GM23338 (cell line): ENCODE data around the gene NFIA. TPM values are rescaled to one million over a fixed set of nuclear protein-coding genes. Genes with fewer than 3 reads are reported as not detected.

Source experiments
- ATAC-seq: fragments of 200-7000 bp; cut with Tn5 transposase; 3 replicates; pipeline ENCODE4 v1.9.1; 2020
- DNase-seq: peaks from one replicate; pipeline ENCODE4 v3.0.0-alpha.2; 2015; ENCODE audit warnings: low spot score
- H2AFZ ChIP-seq: fragments of 200-600 bp; sonication (generic); 2 replicates; pipeline ENCODE4 v1.8.0; 2016; ENCODE audit warnings: antibody characterized with exemption, mild to moderate bottlenecking, moderate library complexity
- H3F3A ChIP-seq: fragments of 200-600 bp; sonication (generic); replicated peaks from 2 replicates; pipeline ENCODE4 v1.8.0; 2017; ENCODE audit warnings: antibody characterized with exemption, mixed run types, low read depth
- H3K27ac ChIP-seq: fragments of 200-600 bp; sonication (generic); 2 replicates; pipeline ENCODE4 v1.6.1; 2016; ENCODE audit warnings: low read depth
- H3K27me3 ChIP-seq: fragments of 200-600 bp; sonication (generic); 2 replicates; pipeline ENCODE4 v1.8.0; 2016; ENCODE audit warnings: mild to moderate bottlenecking, mixed run types, moderate library complexity; ENCODE audit not compliant: insufficient read depth
- H3K36me3 ChIP-seq: fragments of 200-600 bp; sonication (generic); 2 replicates; pipeline ENCODE4 v1.8.0; 2016; ENCODE audit warnings: mild to moderate bottlenecking; ENCODE audit not compliant: insufficient read depth
- H3K4me1 ChIP-seq: fragments of 200-600 bp; sonication (generic); 2 replicates; pipeline ENCODE4 v1.8.0; 2016; ENCODE audit warnings: mild to moderate bottlenecking, moderate library complexity; ENCODE audit not compliant: insufficient read depth
- H3K4me2 ChIP-seq: fragments of 200-600 bp; sonication (generic); 2 replicates; pipeline ENCODE4 v1.7.1; 2017; ENCODE audit warnings: mixed run types
- H3K4me3 ChIP-seq: fragments of 200-600 bp; sonication (generic); 2 replicates; pipeline ENCODE4 v1.6.1; 2016; ENCODE audit warnings: mixed run types
- H3K79me2 ChIP-seq: fragments of 200-600 bp; sonication (generic); replicated peaks from 2 replicates; pipeline ENCODE4 v1.8.0; 2017; ENCODE audit warnings: mild to moderate bottlenecking; ENCODE audit not compliant: insufficient read depth
- H3K9me2 ChIP-seq: fragments of 200-600 bp; sonication (generic); 2 replicates; pipeline ENCODE4 v1.8.0; 2017; ENCODE audit not compliant: insufficient read depth
- H4K20me1 ChIP-seq: fragments of 200-600 bp; sonication (generic); replicated peaks from 2 replicates; pipeline ENCODE4 v1.8.0; 2017; ENCODE audit warnings: mild to moderate bottlenecking; ENCODE audit not compliant: insufficient read depth
- H3K27ac Mint-ChIP-seq: 2 replicates; pipeline ENCODE4 v1.8.0; 2020; ENCODE audit warnings: inconsistent platforms, mild to moderate bottlenecking, moderate library complexity, mixed read lengths
- H3K27me3 Mint-ChIP-seq: 3 replicates; pipeline ENCODE4 v1.8.0; 2022; ENCODE audit warnings: low read depth, mild to moderate bottlenecking, moderate library complexity, mixed read lengths, inconsistent platforms; ENCODE audit not compliant: insufficient read depth, poor library complexity
- H3K36me3 Mint-ChIP-seq: 3 replicates; pipeline ENCODE4 v1.8.0; 2021; ENCODE audit warnings: low read depth, mild to moderate bottlenecking, inconsistent platforms, moderate library complexity, mixed read lengths
- H3K4me1 Mint-ChIP-seq: 3 replicates; pipeline ENCODE4 v1.8.0; 2020; ENCODE audit warnings: mild to moderate bottlenecking, inconsistent platforms, mixed read lengths
- H3K4me3 Mint-ChIP-seq: 3 replicates; pipeline ENCODE4 v1.8.0; 2021; ENCODE audit warnings: moderate library complexity, mild to moderate bottlenecking, inconsistent platforms, mixed read lengths
- H3K9me3 Mint-ChIP-seq: 3 replicates; pipeline ENCODE4 v1.8.0; 2020; ENCODE audit warnings: moderate library complexity, mild to moderate bottlenecking, inconsistent platforms, mixed read lengths
- ZNF331 ChIP-seq: fragments of 250-450 bp; sonication (Bioruptor Pico); IDR thresholded peaks from 2 replicates; pipeline ENCODE4 v1.5.0; 2020; ENCODE audit warnings: low read depth, mild to moderate bottlenecking, moderate library complexity
- polyA plus RNA-seq: library from polyadenylated mRNA; unstranded; fragments of >200 nt; fragmentation: Nextera tagmentation; extraction: Ambion mirVana; gene quantifications from 2 replicates; pipeline ENCODE4 v1.2.1, GENCODE V29; 2016
- total RNA-seq: library from RNA; depleted of rRNA; stranded (reverse); fragments of >200 nt; shearing (Covaris generic); gene quantifications from 2 replicates; pipeline ENCODE4 v1.2.3, GENCODE V29; 2014
- TF ChIP-seq, protein P1 (sequence below): fragments of 250-450 bp; sonication (Bioruptor Pico); IDR thresholded peaks from 2 replicates; pipeline ENCODE4 v1.5.0; 2020; ENCODE audit warnings: mild to moderate bottlenecking, moderate library complexity
- TF ChIP-seq, protein P2 (sequence below), 2 experiments: fragments of 200-600 bp in 1 of 2; sonication (generic) in 1 of 2; conservative IDR thresholded peaks; 2 replicates each; pipeline versions ENCODE4 v1.5.1 to v1.6.1; 2016 to 2017; ENCODE audit warnings: antibody characterized with exemption in 2 of 2, low read depth in 2 of 2, mild to moderate bottlenecking in 2 of 2, moderate library complexity in 1 of 2

The NFIA gene
- total and polyA plus RNA-seq, 2 experiments from 2014 or later, result 0.97 to 2.3 TPM

DNA sequence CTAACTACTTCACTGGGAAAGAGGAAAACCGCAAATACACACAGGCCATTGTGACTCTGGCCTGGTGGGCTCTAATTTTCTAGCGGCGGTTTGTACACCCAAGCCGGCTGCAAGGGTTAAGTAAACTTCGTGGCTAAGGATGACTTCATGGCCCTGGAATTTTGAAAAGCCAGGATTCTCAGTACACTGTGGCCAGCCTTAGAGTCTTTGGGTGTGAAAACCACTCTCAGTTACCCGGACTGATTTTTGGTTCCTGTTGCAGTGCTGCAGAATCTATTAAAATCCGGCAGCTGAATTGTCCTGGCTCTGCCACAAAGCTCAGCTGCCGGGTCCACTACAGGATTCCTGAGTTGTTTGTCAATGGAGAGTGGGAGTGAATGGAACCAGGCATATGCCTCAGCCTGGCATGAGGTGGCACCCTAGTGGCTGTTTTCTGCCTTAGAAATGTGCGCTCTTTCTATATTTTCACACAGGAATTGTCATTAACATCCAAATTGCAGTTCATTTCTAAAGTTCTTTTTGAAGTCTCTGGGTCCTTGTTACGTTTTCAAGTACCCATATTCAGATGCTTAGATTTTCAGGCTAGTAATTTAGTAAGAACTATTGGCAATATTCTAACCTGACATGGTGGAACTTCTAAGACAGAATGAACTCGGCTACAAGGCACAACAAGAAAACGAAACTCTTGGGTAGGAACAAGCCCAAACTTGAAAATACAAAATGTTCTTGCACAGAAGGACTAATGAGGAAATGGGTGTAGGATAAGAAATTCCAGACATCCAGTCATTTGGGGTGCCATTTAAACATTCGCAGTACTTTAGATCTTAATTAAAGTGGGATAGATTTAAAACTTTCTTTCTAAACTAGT is 255.9 kb downstream of the NFIA start:
- Mint-ChIP-seq H3K4me3 (no peak overlapping the region), H3K36me3 (no peaks in the 10 kb centered on the region), H3K27ac (peak overlapping the region; percentile 19; the same call in 1 of the 2 replicates), H3K9me3 (no peaks in the 10 kb centered on the region), H3K4me1 (peaks cover 25% of the 10 kb centered on the region), H3K27me3 (peaks cover 3% of the 10 kb centered on the region)
- H4K20me1 ChIP-seq, result no peaks in the 10 kb centered on the region
- no peak overlapping the region; the same call in 1 of the 2 replicates for H3K4me2 ChIP-seq
- no peaks in the 10 kb centered on the region for H3F3A ChIP-seq
- peaks cover 23% of the 10 kb centered on the region for H3K4me1 ChIP-seq
- TF ChIP-seq ZNF331 (CRISPR knock-in tag), result no peak
- TF ChIP-seq, protein P1, sequence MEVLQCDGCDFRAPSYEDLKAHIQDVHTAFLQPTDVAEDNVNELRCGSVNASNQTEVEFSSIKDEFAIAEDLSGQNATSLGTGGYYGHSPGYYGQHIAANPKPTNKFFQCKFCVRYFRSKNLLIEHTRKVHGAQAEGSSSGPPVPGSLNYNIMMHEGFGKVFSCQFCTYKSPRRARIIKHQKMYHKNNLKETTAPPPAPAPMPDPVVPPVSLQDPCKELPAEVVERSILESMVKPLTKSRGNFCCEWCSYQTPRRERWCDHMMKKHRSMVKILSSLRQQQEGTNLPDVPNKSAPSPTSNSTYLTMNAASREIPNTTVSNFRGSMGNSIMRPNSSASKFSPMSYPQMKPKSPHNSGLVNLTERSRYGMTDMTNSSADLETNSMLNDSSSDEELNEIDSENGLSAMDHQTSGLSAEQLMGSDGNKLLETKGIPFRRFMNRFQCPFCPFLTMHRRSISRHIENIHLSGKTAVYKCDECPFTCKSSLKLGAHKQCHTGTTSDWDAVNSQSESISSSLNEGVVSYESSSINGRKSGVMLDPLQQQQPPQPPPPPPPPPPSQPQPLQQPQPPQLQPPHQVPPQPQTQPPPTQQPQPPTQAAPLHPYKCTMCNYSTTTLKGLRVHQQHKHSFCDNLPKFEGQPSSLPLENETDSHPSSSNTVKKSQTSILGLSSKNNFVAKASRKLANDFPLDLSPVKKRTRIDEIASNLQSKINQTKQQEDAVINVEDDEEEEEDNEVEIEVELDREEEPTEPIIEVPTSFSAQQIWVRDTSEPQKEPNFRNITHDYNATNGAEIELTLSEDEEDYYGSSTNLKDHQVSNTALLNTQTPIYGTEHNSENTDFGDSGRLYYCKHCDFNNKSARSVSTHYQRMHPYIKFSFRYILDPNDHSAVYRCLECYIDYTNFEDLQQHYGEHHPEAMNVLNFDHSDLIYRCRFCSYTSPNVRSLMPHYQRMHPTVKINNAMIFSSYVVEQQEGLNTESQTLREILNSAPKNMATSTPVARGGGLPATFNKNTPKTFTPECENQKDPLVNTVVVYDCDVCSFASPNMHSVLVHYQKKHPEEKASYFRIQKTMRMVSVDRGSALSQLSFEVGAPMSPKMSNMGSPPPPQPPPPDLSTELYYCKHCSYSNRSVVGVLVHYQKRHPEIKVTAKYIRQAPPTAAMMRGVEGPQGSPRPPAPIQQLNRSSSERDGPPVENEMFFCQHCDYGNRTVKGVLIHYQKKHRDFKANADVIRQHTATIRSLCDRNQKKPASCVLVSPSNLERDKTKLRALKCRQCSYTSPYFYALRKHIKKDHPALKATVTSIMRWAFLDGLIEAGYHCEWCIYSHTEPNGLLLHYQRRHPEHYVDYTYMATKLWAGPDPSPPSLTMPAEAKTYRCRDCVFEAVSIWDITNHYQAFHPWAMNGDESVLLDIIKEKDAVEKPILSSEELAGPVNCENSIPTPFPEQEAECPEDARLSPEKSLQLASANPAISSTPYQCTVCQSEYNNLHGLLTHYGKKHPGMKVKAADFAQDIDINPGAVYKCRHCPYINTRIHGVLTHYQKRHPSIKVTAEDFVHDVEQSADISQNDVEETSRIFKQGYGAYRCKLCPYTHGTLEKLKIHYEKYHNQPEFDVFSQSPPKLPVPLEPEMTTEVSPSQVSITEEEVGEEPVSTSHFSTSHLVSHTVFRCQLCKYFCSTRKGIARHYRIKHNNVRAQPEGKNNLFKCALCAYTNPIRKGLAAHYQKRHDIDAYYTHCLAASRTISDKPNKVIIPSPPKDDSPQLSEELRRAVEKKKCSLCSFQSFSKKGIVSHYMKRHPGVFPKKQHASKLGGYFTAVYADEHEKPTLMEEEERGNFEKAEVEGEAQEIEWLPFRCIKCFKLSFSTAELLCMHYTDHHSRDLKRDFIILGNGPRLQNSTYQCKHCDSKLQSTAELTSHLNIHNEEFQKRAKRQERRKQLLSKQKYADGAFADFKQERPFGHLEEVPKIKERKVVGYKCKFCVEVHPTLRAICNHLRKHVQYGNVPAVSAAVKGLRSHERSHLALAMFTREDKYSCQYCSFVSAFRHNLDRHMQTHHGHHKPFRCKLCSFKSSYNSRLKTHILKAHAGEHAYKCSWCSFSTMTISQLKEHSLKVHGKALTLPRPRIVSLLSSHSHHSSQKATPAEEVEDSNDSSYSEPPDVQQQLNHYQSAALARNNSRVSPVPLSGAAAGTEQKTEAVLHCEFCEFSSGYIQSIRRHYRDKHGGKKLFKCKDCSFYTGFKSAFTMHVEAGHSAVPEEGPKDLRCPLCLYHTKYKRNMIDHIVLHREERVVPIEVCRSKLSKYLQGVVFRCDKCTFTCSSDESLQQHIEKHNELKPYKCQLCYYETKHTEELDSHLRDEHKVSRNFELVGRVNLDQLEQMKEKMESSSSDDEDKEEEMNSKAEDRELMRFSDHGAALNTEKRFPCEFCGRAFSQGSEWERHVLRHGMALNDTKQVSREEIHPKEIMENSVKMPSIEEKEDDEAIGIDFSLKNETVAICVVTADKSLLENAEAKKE (CRISPR knock-in tag), result no peak
- TF ChIP-seq, protein P2, sequence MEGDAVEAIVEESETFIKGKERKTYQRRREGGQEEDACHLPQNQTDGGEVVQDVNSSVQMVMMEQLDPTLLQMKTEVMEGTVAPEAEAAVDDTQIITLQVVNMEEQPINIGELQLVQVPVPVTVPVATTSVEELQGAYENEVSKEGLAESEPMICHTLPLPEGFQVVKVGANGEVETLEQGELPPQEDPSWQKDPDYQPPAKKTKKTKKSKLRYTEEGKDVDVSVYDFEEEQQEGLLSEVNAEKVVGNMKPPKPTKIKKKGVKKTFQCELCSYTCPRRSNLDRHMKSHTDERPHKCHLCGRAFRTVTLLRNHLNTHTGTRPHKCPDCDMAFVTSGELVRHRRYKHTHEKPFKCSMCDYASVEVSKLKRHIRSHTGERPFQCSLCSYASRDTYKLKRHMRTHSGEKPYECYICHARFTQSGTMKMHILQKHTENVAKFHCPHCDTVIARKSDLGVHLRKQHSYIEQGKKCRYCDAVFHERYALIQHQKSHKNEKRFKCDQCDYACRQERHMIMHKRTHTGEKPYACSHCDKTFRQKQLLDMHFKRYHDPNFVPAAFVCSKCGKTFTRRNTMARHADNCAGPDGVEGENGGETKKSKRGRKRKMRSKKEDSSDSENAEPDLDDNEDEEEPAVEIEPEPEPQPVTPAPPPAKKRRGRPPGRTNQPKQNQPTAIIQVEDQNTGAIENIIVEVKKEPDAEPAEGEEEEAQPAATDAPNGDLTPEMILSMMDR (conservative IDR thresholded peaks at IDR 0.05; ENCODE audit: low read depth in 2 of 2), result peak; percentile 62 to 76
- no peak overlapping the region for H2AFZ ChIP-seq
- peak overlapping the region; percentile 46; the same call in 1 of the 2 replicates for H3K27ac ChIP-seq
- no peaks in the 10 kb centered on the region for H3K9me2 ChIP-seq
- no peak overlapping the region for H3K4me3 ChIP-seq
- no peaks in the 10 kb centered on the region for H3K36me3 ChIP-seq
- no peaks in the 10 kb centered on the region for H3K79me2 ChIP-seq
- DNase-seq (peak; percentile 69), ATAC-seq (peak; percentile 93)
- no peaks in the 10 kb centered on the region for H3K27me3 ChIP-seq
